Measurements from ENCODE around the gene SLC15A4.
A peak's percentile ranks its signal among the peaks of the same experiment; 100 is the strongest.

SLC15A4 gene

GRCh38 chr12:128830505-128830893 lies 6.7 kb upstream of the SLC15A4 start:
- H3K27ac ChIP-seq (ENCODE audit: low read depth, low read length), result peak overlapping the region; percentile 91
- H3K9me2 ChIP-seq (replicated peaks; ENCODE audit: insufficient read depth, low read length), result no peaks in the 10 kb centered on the region
- peaks cover 17% of the 10 kb centered on the region for H3F3A ChIP-seq (ENCODE audit: insufficient read depth)
- peak overlapping the region; percentile 58 for H3K4me2 ChIP-seq (ENCODE audit: low read depth, low read length, poor library complexity, severe bottlenecking)
- no peaks in the 10 kb centered on the region for H3K79me2 ChIP-seq (ENCODE audit: insufficient read depth, low read length)
- H3K9me3 ChIP-seq (ENCODE audit: insufficient read depth, low read length), result no peaks in the 10 kb centered on the region
- H3K9ac ChIP-seq (ENCODE audit: low read length), result peak overlapping the region; percentile 42
- TF ChIP-seq EZH2phosphoT487 (conservative IDR thresholded peaks at IDR 0.05; ENCODE audit: low read length), result no peak
- H4K20me1 ChIP-seq (ENCODE audit: low read depth, low read length), result no peaks in the 10 kb centered on the region
- peak overlapping the region; percentile 23 for H2AFZ ChIP-seq (ENCODE audit: low read depth, low read length, severe bottlenecking)
- peaks cover 6% of the 10 kb centered on the region; the same call in 1 of the 2 replicates for H3K36me3 ChIP-seq (ENCODE audit: low read length)
- no peaks in the 10 kb centered on the region for H3K27me3 ChIP-seq (ENCODE audit: low read length)
- H3K4me3 ChIP-seq (ENCODE audit: insufficient read depth, low read length, poor library complexity, severe bottlenecking), result peak overlapping the region; percentile 6

GRCh38 chr12:128829861-128830504 lies 6.2 kb upstream of the SLC15A4 start:
- TF ChIP-seq EZH2phosphoT487 (conservative IDR thresholded peaks at IDR 0.05; ENCODE audit: low read length), result no peak
- TF ChIP-seq CTCF (IDR thresholded peaks at IDR 0.05; ENCODE audit: insufficient read depth, low read length, poor library complexity, severe bottlenecking), result no peak

GRCh38 chr12:128827724-128828123 lies 4.0 kb upstream of the SLC15A4 start:
- H3K79me2 ChIP-seq (ENCODE audit: insufficient read depth, low read length), result peaks cover 7% of the 10 kb centered on the region
- H4K20me1 ChIP-seq (ENCODE audit: low read depth, low read length), result no peaks in the 10 kb centered on the region
- H3K27ac ChIP-seq (ENCODE audit: low read depth, low read length), result no peak overlapping the region
- H3F3A ChIP-seq (ENCODE audit: insufficient read depth), result peaks cover 20% of the 10 kb centered on the region
- H3K9me3 ChIP-seq (ENCODE audit: insufficient read depth, low read length), result no peaks in the 10 kb centered on the region
- no peak overlapping the region for H2AFZ ChIP-seq (ENCODE audit: low read depth, low read length, severe bottlenecking)
- H3K4me3 ChIP-seq (ENCODE audit: insufficient read depth, low read length, poor library complexity, severe bottlenecking), result no peak overlapping the region
- no peak overlapping the region for H3K9ac ChIP-seq (ENCODE audit: low read length)
- peaks cover 6% of the 10 kb centered on the region; the same call in 1 of the 2 replicates for H3K36me3 ChIP-seq (ENCODE audit: low read length)
- H3K4me2 ChIP-seq (ENCODE audit: low read depth, low read length, poor library complexity, severe bottlenecking), result no peak overlapping the region
- H3K9me2 ChIP-seq (replicated peaks; ENCODE audit: insufficient read depth, low read length), result no peaks in the 10 kb centered on the region
- TF ChIP-seq EZH2phosphoT487 (conservative IDR thresholded peaks at IDR 0.05; ENCODE audit: low read length), result no peak
- H3K27me3 ChIP-seq (ENCODE audit: low read length), result no peaks in the 10 kb centered on the region

More at GRCh38 chr12:128829861-128830504, 6.2 kb upstream of the SLC15A4 start:
- Histone ChIP-seq H3K4me3 (ENCODE audit: insufficient read depth, low read length, poor library complexity, severe bottlenecking) (peak overlapping the region; percentile 27), H3F3A (ENCODE audit: insufficient read depth) (peaks cover 17% of the 10 kb centered on the region), H3K36me3 (ENCODE audit: low read length) (peaks cover 6% of the 10 kb centered on the region; the same call in 1 of the 2 replicates), H3K27ac (ENCODE audit: low read depth, low read length) (peak overlapping the region; percentile 91), H3K4me2 (ENCODE audit: low read depth, low read length, poor library complexity, severe bottlenecking) (peak overlapping the region; percentile 58), H3K9me2 (replicated peaks; ENCODE audit: insufficient read depth, low read length) (no peaks in the 10 kb centered on the region), H3K27me3 (ENCODE audit: low read length) (no peaks in the 10 kb centered on the region), H4K20me1 (ENCODE audit: low read depth, low read length) (no peaks in the 10 kb centered on the region), H2AFZ (ENCODE audit: low read depth, low read length, severe bottlenecking) (peak overlapping the region; percentile 54), H3K9ac (ENCODE audit: low read length) (peak overlapping the region; percentile 42), H3K9me3 (ENCODE audit: insufficient read depth, low read length) (no peaks in the 10 kb centered on the region), H3K79me2 (ENCODE audit: insufficient read depth, low read length) (no peaks in the 10 kb centered on the region; the same call in 1 of the 2 replicates)

GRCh38 chr12:128825835-128826234 lies 2.1 kb upstream of the SLC15A4 start:
- peaks cover 38% of the 10 kb centered on the region for H3F3A ChIP-seq (ENCODE audit: insufficient read depth)

More at GRCh38 chr12:128825835-128826234, 2.1 kb upstream of the SLC15A4 start:
- Histone ChIP-seq H2AFZ (ENCODE audit: low read depth, low read length, severe bottlenecking) (no peak overlapping the region), H3K4me2 (ENCODE audit: low read depth, low read length, poor library complexity, severe bottlenecking) (no peak overlapping the region), H3K79me2 (ENCODE audit: insufficient read depth, low read length) (peaks cover 26% of the 10 kb centered on the region), H3K4me3 (ENCODE audit: insufficient read depth, low read length, poor library complexity, severe bottlenecking) (no peak overlapping the region), H3K27me3 (ENCODE audit: low read length) (no peaks in the 10 kb centered on the region), H3K36me3 (ENCODE audit: low read length) (peaks cover 6% of the 10 kb centered on the region; the same call in 1 of the 2 replicates), H3K9me2 (replicated peaks; ENCODE audit: insufficient read depth, low read length) (no peaks in the 10 kb centered on the region), H3K9me3 (ENCODE audit: insufficient read depth, low read length) (no peaks in the 10 kb centered on the region), H3K9ac (ENCODE audit: low read length) (no peak overlapping the region), H3K27ac (ENCODE audit: low read depth, low read length) (no peak overlapping the region), H4K20me1 (ENCODE audit: low read depth, low read length) (no peaks in the 10 kb centered on the region)
- TF ChIP-seq EZH2phosphoT487 (conservative IDR thresholded peaks at IDR 0.05; ENCODE audit: low read length) (no peak), CTCF (IDR thresholded peaks at IDR 0.05; ENCODE audit: insufficient read depth, low read length, poor library complexity, severe bottlenecking) (no peak)
